Motor neuron (in vitro differentiated cells): Measurements from ENCODE around the gene APBA2. TPM values are rescaled to one million over a fixed set of nuclear protein-coding genes. Genes with fewer than 3 reads are reported as not detected.

Source experiments
- ATAC-seq, 8 experiments: fragments of 200-7000 bp; cut with Tn5 transposase; replicated peaks in 6 of 8; 2 replicates each; pipeline ENCODE4 v1.8.0; 2021; ENCODE audit warnings: mild to moderate bottlenecking in 8 of 8, moderate library complexity in 8 of 8
- H3K27ac ChIP-seq, 2 donors: fragments of 250-450 bp; sonication (Bioruptor Pico); 2 replicates each; pipeline ENCODE4 v1.9.0; 2021; ENCODE audit warnings: antibody characterized with exemption in 2 of 2, mild to moderate bottlenecking in 2 of 2, moderate library complexity in 1 of 2
- H3K4me1 ChIP-seq, 2 donors: fragments of 250-450 bp; sonication (Bioruptor Pico); replicated peaks in 1 of 2; 2 replicates each; pipeline ENCODE4 v1.6.1; 2021; ENCODE audit warnings: antibody characterized with exemption in 2 of 2, mild to moderate bottlenecking in 2 of 2, moderate library complexity in 1 of 2
- H3K4me3 ChIP-seq, 5 donors: fragments of 250-450 bp; sonication (Bioruptor Pico); 2 replicates each; pipeline ENCODE4 v1.9.0; 2021; ENCODE audit warnings: antibody characterized with exemption in 5 of 5, mild to moderate bottlenecking in 5 of 5, moderate library complexity in 4 of 5
- WGBS, 10 experiments: fragments of 450-650 bp; shearing (Covaris generic); methylation state at CpG; one replicate each; pipeline ENCODE4 v1.0.0; 2022; 5-methylcytosine and 5-hydroxymethylcytosine counted together
- in situ Hi-C, 9 experiments: fragments of 400-800 bp; cut with MboI; loops; one replicate each; pipeline ENCODE4 v1.15.0; 2021; ENCODE audit warnings: low sequenced_read_pairs in 9 of 9, low pct_unique_long_range_greater_than_20kb in 2 of 9; ENCODE audit not compliant: unreplicated experiment in 9 of 9
- total RNA-seq, 8 experiments: library from RNA; unstranded; fragments of 300-600 nt; gene quantifications; 2 replicates each; pipeline versions ENCODE4 v1.2.3 to v1.2.4, GENCODE V29; 2022

The APBA2 gene
- total RNA-seq, 8 experiments from 2014 or later = 7.8 to 66.8 (median 40.0) TPM

DNA sequence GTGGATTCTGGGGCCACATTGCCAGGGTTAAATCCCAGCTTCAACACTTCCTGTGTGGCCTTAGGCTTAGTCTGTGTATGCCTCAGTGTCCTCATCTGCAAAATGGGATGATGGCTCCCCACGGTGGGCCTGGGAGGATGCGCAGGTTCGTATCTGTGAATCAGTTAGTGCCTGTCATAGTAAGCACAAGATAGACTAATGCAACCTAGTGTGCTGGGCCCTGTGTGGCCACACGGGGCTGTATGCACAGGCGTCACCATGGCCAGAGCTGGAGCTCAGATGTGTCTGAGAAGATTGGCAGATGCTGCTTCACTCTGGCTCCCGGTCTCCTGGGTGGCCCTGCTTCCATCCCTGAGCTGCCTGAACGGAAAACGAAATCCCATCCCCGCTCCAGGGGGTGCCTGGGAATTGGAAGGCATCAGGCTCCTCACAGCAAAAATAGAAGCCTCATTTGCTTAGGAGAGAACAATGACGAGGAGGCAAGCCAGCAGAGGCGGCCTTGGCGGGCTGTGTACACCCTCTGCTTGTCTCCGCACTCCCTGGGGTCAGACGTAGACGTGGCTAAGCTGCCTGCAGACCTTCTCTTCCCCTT, 103.6 kb downstream of the APBA2 start:
- in situ Hi-C loops = loop anchor here in 2 of 9 experiments (25.0 kb wide), 2 partner anchors 98 to 273 kb away; partner anchors contain the start of gene NSMCE3 (in 1 of the 2)
- peak overlapping the region; percentile 2 to 57 for H3K27ac ChIP-seq
- ATAC-seq = peak in 6 of 8 experiments; percentile 5 to 35 (median 19)
- peaks cover 49 to 51% of the 10 kb centered on the region in 2 donors for H3K4me1 ChIP-seq
- H3K4me3 ChIP-seq = no peak overlapping the region
- WGBS, 10 experiments = 30 to 93% (median 52%) methylated on average over 2 to 6 of the region's 15 CpGs; no CpG with 5 or more reads in 4 of the 10 experiments

DNA sequence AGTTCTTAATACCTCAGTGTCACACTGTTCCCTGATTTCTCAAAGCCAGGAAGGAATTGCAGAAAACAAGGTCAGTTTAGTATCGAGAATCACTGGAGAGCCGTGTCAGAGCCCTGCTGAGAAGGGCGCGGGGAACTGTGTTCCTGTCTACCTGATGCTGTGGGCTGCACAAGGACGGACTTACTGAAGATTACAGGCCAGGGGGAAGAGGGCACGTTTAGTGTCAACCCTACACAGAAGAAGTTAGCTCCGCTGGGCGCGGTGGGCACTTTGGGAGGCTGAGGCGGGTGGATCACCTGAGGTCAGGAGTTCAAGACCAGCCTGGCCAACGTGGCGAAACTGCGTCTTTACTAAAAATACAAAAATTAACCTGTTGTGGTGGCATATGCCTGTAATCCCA, 104.1 kb downstream of the APBA2 start:
- Histone ChIP-seq H3K4me3 (no peak overlapping the region), H3K4me1 (peaks cover 51% of the 10 kb centered on the region in 2 donors), H3K27ac (peak overlapping the region; percentile 2 to 57)
- WGBS, 10 experiments = 38 to 100% (median 86%) methylated on average over 1 to 9 of the region's 13 CpGs; no CpG with 5 or more reads in 6 of the 10 experiments
- no peak for ATAC-seq
- in situ Hi-C loops = loop anchor here in 2 of 9 experiments (25.0 kb wide), 2 partner anchors 97 to 272 kb away; partner anchors contain the start of gene NSMCE3 (in 1 of the 2)

DNA sequence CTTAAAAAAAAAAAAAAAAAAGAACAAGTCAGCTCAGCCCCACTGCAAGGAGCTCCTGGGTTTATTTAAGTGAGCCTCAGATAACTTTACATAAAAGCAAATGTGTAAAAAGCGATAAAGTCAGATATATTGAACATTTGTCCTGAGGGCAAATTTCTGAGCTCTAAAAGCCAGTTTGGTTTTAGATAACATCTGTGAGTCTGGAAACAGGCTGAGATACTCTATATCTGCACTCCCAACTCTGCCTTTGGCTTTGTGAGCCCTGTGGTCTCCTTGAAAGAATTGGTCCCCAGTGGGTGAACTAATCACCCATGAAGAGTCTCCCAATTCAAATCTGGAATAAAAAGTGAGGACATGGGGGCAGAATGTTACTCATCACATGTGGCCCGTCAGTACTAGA, 104.6 kb downstream of the APBA2 start:
- no peak overlapping the region for H3K4me3 ChIP-seq
- no peak for ATAC-seq
- H3K27ac ChIP-seq = no peak overlapping the region
- H3K4me1 ChIP-seq = peaks cover 51 to 53% of the 10 kb centered on the region in 2 donors
- in situ Hi-C loops = loop anchor here in 2 of 9 experiments (25.0 kb wide), 2 partner anchors 97 to 272 kb away; partner anchors contain the start of gene NSMCE3 (in 1 of the 2)
- 50 to 100% (median 88%) methylated on average over 1 to 2 of the region's 2 CpGs; no CpG with 5 or more reads in 5 of the 10 experiments for WGBS, 10 experiments

DNA sequence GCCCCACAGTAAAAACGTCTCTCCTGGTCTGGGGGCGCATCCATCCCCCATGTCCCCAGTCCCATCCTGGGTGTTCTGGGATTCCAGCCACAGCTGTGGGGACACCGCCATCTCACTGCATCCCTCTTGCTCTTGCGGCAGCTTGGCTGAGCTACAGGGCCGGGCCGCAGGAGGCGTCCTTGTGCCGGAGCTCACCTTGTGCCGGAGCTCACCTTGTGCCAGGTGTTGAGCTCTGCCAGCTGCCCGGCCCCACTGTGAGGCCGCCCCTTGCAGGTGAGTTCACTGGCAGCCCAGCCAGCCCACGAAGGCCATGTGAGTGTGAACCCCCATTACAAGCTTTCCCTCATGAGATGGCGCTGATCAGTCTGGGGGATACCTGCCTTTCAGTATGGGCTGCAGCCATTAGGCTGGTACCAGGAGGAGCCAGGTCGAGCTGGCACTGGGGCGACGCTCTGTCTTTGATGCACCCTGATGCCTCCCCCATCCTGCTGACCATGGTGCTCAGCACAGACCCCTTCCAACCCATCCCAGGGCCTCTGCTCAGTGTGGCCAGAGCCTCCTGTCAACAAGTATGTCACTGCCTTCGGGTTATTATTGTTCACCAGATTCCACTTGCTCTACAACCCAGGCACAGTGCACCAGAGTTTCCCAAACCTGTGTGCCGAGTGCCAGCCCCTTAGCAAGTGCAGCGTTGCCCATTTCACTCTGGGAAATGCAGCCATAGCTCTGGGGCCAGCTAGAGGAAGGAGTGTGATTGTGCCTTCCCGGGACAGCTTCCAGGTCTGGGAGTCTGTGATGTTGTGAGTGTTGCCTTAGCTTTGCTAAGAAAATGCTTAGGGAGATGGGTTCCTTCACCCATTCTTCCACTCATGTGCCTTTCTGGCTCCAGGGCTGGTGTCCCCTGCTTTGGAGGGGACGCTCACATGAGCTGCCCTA, 105.7 kb downstream of the APBA2 start:
- ATAC-seq = no peak
- Histone ChIP-seq H3K4me1 (peaks cover 53 to 58% of the 10 kb centered on the region in 2 donors), H3K4me3 (no peak overlapping the region), H3K27ac (no peak overlapping the region)
- in situ Hi-C loops = loop anchor here in 2 of 9 experiments (25.0 kb wide), 2 partner anchors 96 to 271 kb away; partner anchors contain the start of gene NSMCE3 (in 1 of the 2)
- WGBS, 10 experiments = 50 to 100% (median 94%) methylated on average over 1 to 7 of the region's 21 CpGs; no CpG with 5 or more reads in 2 of the 10 experiments

DNA sequence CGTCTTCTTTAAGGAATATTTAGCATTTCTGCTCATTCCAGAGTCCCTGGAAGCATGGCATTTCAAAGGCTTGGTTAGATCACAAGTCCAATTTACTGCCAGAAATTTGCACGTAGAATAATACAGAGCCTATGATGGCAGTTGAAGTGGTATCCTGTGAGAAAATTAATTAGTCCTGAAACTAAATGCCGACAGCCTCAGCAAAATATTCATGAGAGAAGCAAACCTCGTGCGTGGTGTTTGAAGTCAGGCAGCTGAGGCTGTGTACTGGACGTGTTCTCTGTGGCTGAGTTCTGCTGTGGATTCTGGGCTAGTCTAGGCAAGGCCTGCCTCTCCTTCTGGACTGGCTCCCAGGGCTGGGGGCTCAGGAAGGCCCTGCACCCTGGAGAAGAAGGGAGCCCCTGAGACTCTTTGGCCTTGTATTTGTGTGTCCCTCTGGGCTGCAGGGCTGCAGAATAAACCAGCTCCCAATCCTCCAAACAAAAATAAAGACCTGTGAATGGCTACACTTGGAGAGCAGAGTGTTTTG, 106.6 kb downstream of the APBA2 start:
- ATAC-seq = peak in 1 of 8 experiments; percentile 17
- H3K4me1 ChIP-seq = peaks cover 62 to 67% of the 10 kb centered on the region in 2 donors
- peak overlapping the region; percentile 14 to 49 for H3K27ac ChIP-seq
- in situ Hi-C loops = loop anchor here in 2 of 9 experiments (25.0 kb wide), 2 partner anchors 95 to 270 kb away; partner anchors contain the start of gene NSMCE3 (in 1 of the 2)
- WGBS, 10 experiments = 17 to 80% (median 67%) methylated on average over 1 to 5 of the region's 6 CpGs; no CpG with 5 or more reads in 3 of the 10 experiments
- H3K4me3 ChIP-seq = no peak overlapping the region

DNA sequence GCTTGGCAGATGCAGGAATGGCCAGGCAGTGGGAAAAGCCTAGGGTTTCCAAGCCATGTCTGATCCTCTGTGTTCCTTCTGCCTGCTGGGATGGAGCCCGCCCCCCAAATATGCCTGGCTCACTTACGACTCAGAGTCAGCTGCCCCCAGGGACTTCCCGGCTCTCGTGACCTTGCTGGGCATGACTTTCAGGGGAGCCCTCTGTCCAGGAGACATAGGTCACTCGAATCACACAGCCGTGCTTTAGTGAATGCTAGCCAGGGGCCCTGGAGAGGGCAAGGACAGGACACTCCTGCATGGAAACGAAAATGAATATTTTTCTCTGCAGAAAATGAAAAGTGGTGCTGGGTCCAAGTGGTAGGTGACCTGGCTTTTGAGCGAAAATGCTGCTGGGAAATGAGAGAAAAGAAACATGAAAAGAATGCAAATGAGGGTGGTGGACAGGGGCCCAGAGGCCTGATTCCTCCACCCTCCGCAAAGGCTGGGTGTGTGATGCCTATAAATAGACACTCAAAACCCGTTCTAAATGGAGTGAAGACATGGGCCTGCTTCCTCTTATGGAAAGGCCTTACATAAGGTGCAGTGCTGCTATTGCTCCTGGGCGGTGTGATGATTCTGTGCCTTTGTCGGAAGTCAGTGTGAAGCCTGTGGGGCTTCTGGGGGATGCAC, 107.4 kb downstream of the APBA2 start:
- in situ Hi-C loops = loop anchor here in 2 of 9 experiments (25.0 kb wide), 2 partner anchors 94 to 269 kb away; partner anchors contain the start of gene NSMCE3 (in 1 of the 2)
- 0 to 70% (median 41%) methylated on average over 2 to 7 of the region's 12 CpGs; no CpG with 5 or more reads in 2 of the 10 experiments for WGBS, 10 experiments
- ATAC-seq = peak; percentile 49 to 90 (median 72)
- peaks cover 66 to 75% of the 10 kb centered on the region in 2 donors for H3K4me1 ChIP-seq
- no peak overlapping the region for H3K4me3 ChIP-seq
- peak overlapping the region; percentile 14 to 49 for H3K27ac ChIP-seq

DNA sequence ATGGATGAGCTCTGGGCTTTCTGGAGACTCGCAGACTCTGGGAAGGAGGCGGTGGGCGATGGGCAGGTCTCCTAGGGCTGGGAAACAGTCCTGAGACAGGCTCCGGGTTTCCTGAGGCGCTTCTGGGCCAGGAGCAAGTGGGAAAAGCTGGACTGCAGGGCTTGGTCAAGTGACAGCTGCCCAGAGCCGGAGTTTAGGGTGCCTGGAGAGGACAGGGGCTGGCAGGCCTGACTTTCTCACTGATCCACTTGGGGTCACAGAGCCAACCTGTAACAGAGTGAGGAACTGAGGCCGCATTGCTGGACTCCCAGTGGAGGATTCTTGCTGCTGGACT, 107.9 kb downstream of the APBA2 start:
- peaks cover 66 to 78% of the 10 kb centered on the region in 2 donors for H3K4me1 ChIP-seq
- peak overlapping the region; percentile 14 to 49 for H3K27ac ChIP-seq
- WGBS, 10 experiments = 61 to 100% (median 82%) methylated on average over 1 to 2 of the region's 7 CpGs; no CpG with 5 or more reads in 6 of the 10 experiments
- ATAC-seq = peak in 2 of 8 experiments; percentile 4 to 15
- in situ Hi-C loops = loop anchor here in 2 of 9 experiments (25.0 kb wide), 2 partner anchors 94 to 269 kb away; partner anchors contain the start of gene NSMCE3 (in 1 of the 2)
- no peak overlapping the region for H3K4me3 ChIP-seq

DNA sequence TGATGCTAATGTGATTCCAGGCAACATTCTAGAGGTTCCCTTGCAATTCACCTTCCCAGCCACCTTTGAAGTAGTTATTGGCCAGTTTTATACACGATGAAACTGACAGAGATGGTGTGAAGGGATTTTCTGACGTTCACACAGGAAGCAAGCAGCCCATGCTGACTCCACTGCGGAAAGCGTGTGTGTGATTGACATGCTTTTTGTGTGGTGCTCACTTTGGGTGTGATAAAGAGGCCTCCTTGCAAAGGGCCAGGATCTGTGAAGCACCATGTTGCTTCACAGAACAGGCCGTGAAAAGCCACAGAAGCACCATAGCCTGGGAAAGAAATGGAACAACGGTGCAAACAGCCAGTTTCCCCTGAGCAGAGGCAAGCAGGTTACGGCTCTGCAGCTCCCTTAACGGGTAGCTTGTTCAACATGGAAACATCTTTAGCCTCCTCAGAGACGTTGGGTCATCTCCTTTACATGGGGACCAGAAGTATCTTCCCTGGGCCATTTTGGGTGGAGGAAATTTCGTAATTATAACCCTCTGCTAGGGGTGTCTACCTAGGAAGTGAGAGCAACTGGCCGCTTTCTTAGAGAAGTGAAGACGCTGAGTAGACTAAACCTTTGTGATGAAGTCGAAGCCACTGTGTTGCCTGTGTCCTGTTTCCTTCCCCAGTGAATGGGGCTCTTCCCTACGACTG, 108.5 kb downstream of the APBA2 start:
- WGBS, 10 experiments = 10 to 92% (median 66%) methylated on average over 1 to 9 of the region's 14 CpGs; no CpG with 5 or more reads in 1 of the 10 experiments
- peak overlapping the region in 1 of 2 donors; percentile 60 for H3K27ac ChIP-seq
- no peak for ATAC-seq
- no peak overlapping the region for H3K4me3 ChIP-seq
- peaks cover 64 to 75% of the 10 kb centered on the region in 2 donors for H3K4me1 ChIP-seq
- in situ Hi-C loops = loop anchor here in 2 of 9 experiments (25.0 kb wide), 2 partner anchors 93 to 268 kb away; partner anchors contain the start of gene NSMCE3 (in 1 of the 2)

DNA sequence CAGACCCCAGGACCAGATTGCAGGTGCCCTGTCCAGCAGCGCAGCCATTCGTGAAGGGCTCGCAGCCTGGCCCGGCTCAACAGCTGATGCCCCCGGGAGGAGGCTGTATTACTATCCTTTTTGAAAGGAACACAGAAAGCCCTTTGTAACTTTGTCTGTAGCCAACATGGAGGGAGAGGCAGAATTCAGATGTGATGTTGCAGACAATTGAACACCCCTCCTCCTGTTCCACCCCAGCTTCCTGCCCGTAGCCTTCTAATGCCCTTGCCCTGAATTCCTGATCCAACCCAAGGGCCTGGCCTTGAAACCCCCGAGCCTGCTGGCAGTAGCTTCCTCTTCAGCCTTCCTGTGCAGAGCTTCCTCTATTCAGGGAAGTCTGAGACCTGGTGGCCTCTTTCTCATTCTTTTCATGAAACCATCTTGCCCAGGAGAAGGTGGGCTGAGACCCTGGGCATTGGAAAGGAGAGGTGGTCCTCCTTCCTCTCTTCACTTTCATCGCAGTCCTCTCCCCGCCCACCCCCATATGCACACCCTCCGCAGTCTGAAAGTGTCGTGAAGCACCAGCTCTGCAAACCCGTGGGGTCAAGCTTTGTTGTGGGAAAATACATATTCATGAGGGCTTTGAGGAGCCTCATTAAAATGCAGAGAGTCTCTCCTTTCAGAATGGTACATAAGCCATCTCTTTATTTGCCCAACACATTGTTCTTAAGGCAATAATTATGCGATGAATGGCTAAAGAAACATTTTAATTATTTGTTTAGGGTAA, 109.2 kb downstream of the APBA2 start:
- in situ Hi-C loops = loop anchor here in 2 of 9 experiments (25.0 kb wide), 2 partner anchors 92 to 267 kb away; partner anchors contain the start of gene NSMCE3 (in 1 of the 2)
- H3K4me3 ChIP-seq = no peak overlapping the region
- ATAC-seq = peak in 7 of 8 experiments; percentile 10 to 76 (median 50)
- peaks cover 58 to 68% of the 10 kb centered on the region in 2 donors for H3K4me1 ChIP-seq
- H3K27ac ChIP-seq = peak overlapping the region in 1 of 2 donors; percentile 60
- 0 to 76% (median 46%) methylated on average over 1 to 10 of the region's 13 CpGs; no CpG with 5 or more reads in 2 of the 10 experiments for WGBS, 10 experiments

DNA sequence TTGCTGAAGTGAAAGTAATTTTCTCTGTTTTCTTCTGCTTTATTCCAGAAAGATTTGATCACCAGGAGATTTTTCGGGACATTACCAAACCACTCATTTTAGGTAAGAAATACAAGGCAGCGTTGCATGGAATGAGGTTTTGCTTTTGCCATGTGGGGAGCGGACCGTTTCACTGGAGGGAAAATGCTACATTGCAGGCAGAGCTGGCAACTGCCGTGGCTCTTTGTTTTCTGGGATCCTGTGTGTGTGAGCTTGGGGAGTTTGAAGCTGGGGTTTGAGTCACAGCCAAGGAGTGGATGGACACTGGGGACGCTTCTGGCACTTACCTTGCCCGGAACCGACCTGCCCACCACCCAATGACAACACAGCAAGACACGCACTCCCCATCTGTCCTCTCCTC, 109.9 kb downstream of the APBA2 start:
- 27 to 100% (median 78%) methylated on average over 2 to 9 of the region's 9 CpGs; no CpG with 5 or more reads in 1 of the 10 experiments for WGBS, 10 experiments
- H3K27ac ChIP-seq = no peak overlapping the region
- H3K4me1 ChIP-seq = peaks cover 58 to 68% of the 10 kb centered on the region in 2 donors
- ATAC-seq = no peak
- H3K4me3 ChIP-seq = no peak overlapping the region
- in situ Hi-C loops = loop anchor here in 2 of 9 experiments (25.0 kb wide), 2 partner anchors 92 to 267 kb away; partner anchors contain the start of gene NSMCE3 (in 1 of the 2)
